ENCODE data around the gene STXBP2. TPM values are rescaled to one million over a fixed set of nuclear protein-coding genes. Genes with fewer than 3 reads are reported as not detected.

Gene STXBP2
- total RNA-seq, 2 donors from 2014 or later, result 119 to 126 TPM

GRCh38 chr19:7677669-7678311 lies 40.9 kb downstream of the STXBP2 start:
- H3K9ac ChIP-seq (ENCODE audit: extremely low read depth, low read length, poor library complexity, severe bottlenecking), result no peak overlapping the region
- no peak overlapping the region for H3K27ac ChIP-seq (ENCODE audit: low read depth, low read length)
- H3K27me3 Mint-ChIP-seq (ENCODE audit: insufficient read depth), result peaks cover 55% of the 10 kb centered on the region
- DNase-seq, result no peak
- peaks cover 33% of the 10 kb centered on the region for H3K27me3 ChIP-seq (ENCODE audit: control insufficient read depth, insufficient read depth, low read length, poor library complexity, severe bottlenecking)
- no peak overlapping the region for H3K4me3 ChIP-seq (ENCODE audit: low read length)
- no peaks in the 10 kb centered on the region for H3K4me1 ChIP-seq (ENCODE audit: control insufficient read depth, insufficient read depth, low read length)
- H3K4me3 Mint-ChIP-seq, result no peak overlapping the region
- peaks cover 2% of the 10 kb centered on the region for H3K4me1 Mint-ChIP-seq
- H3K9me3 ChIP-seq (ENCODE audit: control insufficient read depth, low read length), result no peaks in the 10 kb centered on the region
- H3K36me3 Mint-ChIP-seq (ENCODE audit: low read depth), result peaks cover 8% of the 10 kb centered on the region
- peaks cover 7% of the 10 kb centered on the region for H3K9me3 Mint-ChIP-seq
- TF ChIP-seq CTCF (conservative IDR thresholded peaks at IDR 0.05), result no peak
- H3K27ac Mint-ChIP-seq, result no peak overlapping the region
- whole genome bisulfite sequencing, 2 experiments (ENCODE audit: insufficient coverage in 1 of 2, insufficient read length in 1 of 2), result 40 to 52% methylated on average over 10 to 12 of the region's 12 CpGs
- peaks cover 6% of the 10 kb centered on the region for H3K36me3 ChIP-seq (ENCODE audit: control insufficient read depth, insufficient read depth, low read length)

GRCh38 chr19:7678971-7679751 lies 42.3 kb downstream of the STXBP2 start:
- H3K27ac Mint-ChIP-seq, result peak overlapping the region; percentile 52
- no peak for DNase-seq
- peaks cover 15% of the 10 kb centered on the region for H3K36me3 Mint-ChIP-seq (ENCODE audit: low read depth)
- H3K9me3 Mint-ChIP-seq, result peaks cover under 1% of the 10 kb centered on the region
- H3K27me3 Mint-ChIP-seq (ENCODE audit: insufficient read depth), result peaks cover 41% of the 10 kb centered on the region
- no peak overlapping the region for H3K4me3 ChIP-seq (ENCODE audit: low read length)
- H3K9me3 ChIP-seq (ENCODE audit: control insufficient read depth, low read length), result no peaks in the 10 kb centered on the region
- no peak overlapping the region for H3K9ac ChIP-seq (ENCODE audit: extremely low read depth, low read length, poor library complexity, severe bottlenecking)
- no peaks in the 10 kb centered on the region for H3K4me1 ChIP-seq (ENCODE audit: control insufficient read depth, insufficient read depth, low read length)
- H3K36me3 ChIP-seq (ENCODE audit: control insufficient read depth, insufficient read depth, low read length), result peaks cover 13% of the 10 kb centered on the region
- peaks cover 2% of the 10 kb centered on the region for H3K4me1 Mint-ChIP-seq
- no peak for TF ChIP-seq CTCF (conservative IDR thresholded peaks at IDR 0.05)
- H3K27me3 ChIP-seq (ENCODE audit: control insufficient read depth, insufficient read depth, low read length, poor library complexity, severe bottlenecking), result peaks cover 28% of the 10 kb centered on the region
- H3K4me3 Mint-ChIP-seq, result no peak overlapping the region
- H3K27ac ChIP-seq (ENCODE audit: low read depth, low read length), result no peak overlapping the region
- WGBS, 2 experiments (ENCODE audit: insufficient coverage in 1 of 2, insufficient read length in 1 of 2), result 79 to 84% methylated on average over 22 to 30 of the region's 30 CpGs

GRCh38 chr19:7679771-7680605 lies 43.1 kb downstream of the STXBP2 start:
- no peak for TF ChIP-seq CTCF (conservative IDR thresholded peaks at IDR 0.05)
- H3K36me3 Mint-ChIP-seq (ENCODE audit: low read depth), result peaks cover 15% of the 10 kb centered on the region
- Histone ChIP-seq H3K4me1 (ENCODE audit: control insufficient read depth, insufficient read depth, low read length) (no peaks in the 10 kb centered on the region), H3K27me3 (ENCODE audit: control insufficient read depth, insufficient read depth, low read length, poor library complexity, severe bottlenecking) (peaks cover 28% of the 10 kb centered on the region), H3K36me3 (ENCODE audit: control insufficient read depth, insufficient read depth, low read length) (peaks cover 13% of the 10 kb centered on the region), H3K9me3 (ENCODE audit: control insufficient read depth, low read length) (no peaks in the 10 kb centered on the region), H3K4me3 (ENCODE audit: low read length) (peak overlapping the region; percentile 87), H3K9ac (ENCODE audit: extremely low read depth, low read length, poor library complexity, severe bottlenecking) (no peak overlapping the region), H3K27ac (ENCODE audit: low read depth, low read length) (no peak overlapping the region)
- 56 to 58% methylated on average over 20 to 22 of the region's 22 CpGs for WGBS, 2 experiments (ENCODE audit: insufficient coverage in 1 of 2, insufficient read length in 1 of 2)
- H3K4me1 Mint-ChIP-seq, result peaks cover 2% of the 10 kb centered on the region
- no peak for DNase-seq
- peaks cover 34% of the 10 kb centered on the region for H3K27me3 Mint-ChIP-seq (ENCODE audit: insufficient read depth)
- no peak overlapping the region for H3K27ac Mint-ChIP-seq
- peak overlapping the region; percentile 77 for H3K4me3 Mint-ChIP-seq
- H3K9me3 Mint-ChIP-seq, result no peaks in the 10 kb centered on the region
